ENCODE data around the gene NOX4.
"Not testable (repeated sequence)": the region's sequence is repeated elsewhere in the genome, so short reads cannot be mapped to it uniquely, and the experiment has no call there.

NOX4 gene

DNA sequence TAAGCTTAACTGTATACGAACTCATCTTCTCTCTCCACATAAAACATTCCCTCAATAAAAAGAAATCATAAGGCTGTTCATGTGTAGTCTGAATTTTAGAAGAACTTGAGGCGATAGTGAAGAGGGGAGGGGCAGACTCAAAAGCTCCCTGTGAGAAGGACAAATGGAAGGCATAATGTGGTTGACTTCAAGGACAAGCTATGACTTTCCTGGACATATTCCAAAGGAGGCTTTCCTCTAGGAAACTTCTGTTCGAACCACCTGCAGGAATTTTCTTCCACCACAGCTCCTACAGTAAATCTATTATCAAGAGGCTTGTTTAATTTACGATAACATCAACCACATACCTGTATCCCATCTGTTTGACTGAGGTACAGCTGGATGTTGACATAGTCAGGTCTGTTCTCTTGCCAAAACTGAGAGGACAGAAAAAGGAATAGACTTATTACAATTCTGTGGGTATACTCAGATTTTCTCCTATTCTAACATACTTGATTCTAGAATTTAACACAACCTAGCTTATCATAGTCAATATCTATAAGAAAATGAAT lies 154.0 kb downstream of the NOX4 start:
- H3K4me3 ChIP-seq (ENCODE audit: low read depth, low read length); H3K36me3 ChIP-seq (replicated peaks); H3K27ac ChIP-seq; in situ Hi-C loops (cut with HindIII; ENCODE audit: low pct_ligation_motif_present, low sequenced_read_pairs); H3K27me3 ChIP-seq (replicated peaks); DNase-seq: not testable (repeated sequence)

GRCh38 chr11:89333704-89334103 lies 157.5 kb downstream of the NOX4 start:
- H3K4me3 ChIP-seq (ENCODE audit: low read depth, low read length); in situ Hi-C loops (cut with HindIII; ENCODE audit: low pct_ligation_motif_present, low sequenced_read_pairs); H3K36me3 ChIP-seq (replicated peaks); H3K27me3 ChIP-seq (replicated peaks); H3K27ac ChIP-seq: not testable (repeated sequence)
- TF ChIP-seq CTCF (IDR thresholded peaks at IDR 0.05; ENCODE audit: low read depth, low read length, missing control alignments): peak; percentile 29
- DNase-seq: peak; percentile 38

DNA sequence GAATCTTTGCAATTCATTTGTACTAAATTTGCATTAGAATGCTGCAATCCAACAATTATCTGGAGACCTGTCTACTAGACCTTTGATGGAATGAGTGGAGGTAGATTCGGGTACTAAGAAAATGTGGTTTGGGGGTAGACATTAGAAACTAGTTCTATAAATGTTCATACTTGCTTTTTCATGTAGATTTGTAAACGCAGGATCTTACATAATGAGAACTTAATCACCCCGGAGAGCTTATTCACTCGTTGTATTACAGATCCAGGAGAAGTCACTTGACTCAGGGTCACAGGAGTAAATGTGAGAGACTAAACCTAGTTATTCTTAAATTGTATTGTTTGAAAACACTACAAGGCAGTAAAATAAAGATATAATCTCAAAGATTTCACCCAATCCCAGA lies 159.2 kb downstream of the NOX4 start:
- H3K27ac ChIP-seq; H3K36me3 ChIP-seq (replicated peaks); in situ Hi-C loops (cut with HindIII; ENCODE audit: low pct_ligation_motif_present, low sequenced_read_pairs); DNase-seq; H3K27me3 ChIP-seq (replicated peaks); H3K4me3 ChIP-seq (ENCODE audit: low read depth, low read length): not testable (repeated sequence)

DNA sequence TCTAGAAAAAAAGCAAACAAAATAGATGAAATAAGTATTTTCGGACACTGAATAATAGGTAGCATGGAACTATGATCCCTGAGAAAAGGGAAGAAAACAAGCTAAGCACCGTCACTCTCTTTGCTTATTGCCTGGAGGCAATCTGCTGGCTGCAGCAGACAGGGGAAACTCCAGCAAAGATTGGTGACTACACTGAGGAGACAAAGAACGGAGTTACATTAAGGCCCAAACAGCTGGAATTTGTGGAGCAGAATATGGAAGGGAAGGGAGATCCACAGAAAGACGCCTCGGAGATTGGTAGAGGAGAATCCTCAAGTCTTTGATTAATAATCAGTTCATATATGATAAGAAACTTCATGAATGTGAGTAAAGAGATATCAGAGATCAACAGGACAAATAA lies 163.3 kb downstream of the NOX4 start:
- Histone ChIP-seq H3K36me3 (replicated peaks) (no peaks in the 10 kb centered on the region), H3K27ac (no peak overlapping the region), H3K4me3 (ENCODE audit: low read depth, low read length) (no peak overlapping the region), H3K27me3 (replicated peaks) (no peaks in the 10 kb centered on the region)
- in situ Hi-C loops (cut with HindIII; ENCODE audit: low pct_ligation_motif_present, low sequenced_read_pairs): no loop called here
- DNase-seq: no peak
- no peak for TF ChIP-seq CTCF (IDR thresholded peaks at IDR 0.05; ENCODE audit: low read depth, low read length, missing control alignments)

GRCh38 chr11:89321401-89321800 lies 169.8 kb downstream of the NOX4 start:
- in situ Hi-C loops (cut with HindIII; ENCODE audit: low pct_ligation_motif_present, low sequenced_read_pairs): no loop called here
- Histone ChIP-seq H3K36me3 (replicated peaks) (no peaks in the 10 kb centered on the region), H3K27me3 (replicated peaks) (no peaks in the 10 kb centered on the region), H3K27ac (no peak overlapping the region), H3K4me3 (ENCODE audit: low read depth, low read length) (no peak overlapping the region)
- no peak for DNase-seq
- TF ChIP-seq CTCF (IDR thresholded peaks at IDR 0.05; ENCODE audit: low read depth, low read length, missing control alignments): no peak

- H3K27me3 ChIP-seq (replicated peaks); H3K27ac ChIP-seq; DNase-seq; H3K36me3 ChIP-seq (replicated peaks); H3K4me3 ChIP-seq (ENCODE audit: low read depth, low read length); in situ Hi-C loops (cut with HindIII; ENCODE audit: low pct_ligation_motif_present, low sequenced_read_pairs): not testable (repeated sequence)
Observed at GRCh38 chr11:89310607-89311006, 180.6 kb downstream of the NOX4 start.

GRCh38 chr11:89309321-89309985 lies 181.7 kb downstream of the NOX4 start:
- not testable (repeated sequence) for H3K36me3 ChIP-seq (replicated peaks); H3K27me3 ChIP-seq (replicated peaks)

GRCh38 chr11:89308272-89308671 lies 182.9 kb downstream of the NOX4 start:
- H3K27me3 ChIP-seq (replicated peaks); H3K4me3 ChIP-seq (ENCODE audit: low read depth, low read length); H3K36me3 ChIP-seq (replicated peaks); DNase-seq; in situ Hi-C loops (cut with HindIII; ENCODE audit: low pct_ligation_motif_present, low sequenced_read_pairs); H3K27ac ChIP-seq: not testable (repeated sequence)

More at GRCh38 chr11:89309321-89309985, 181.7 kb downstream of the NOX4 start:
- H3K4me3 ChIP-seq (ENCODE audit: low read depth, low read length); H3K27ac ChIP-seq; in situ Hi-C loops (cut with HindIII; ENCODE audit: low pct_ligation_motif_present, low sequenced_read_pairs); DNase-seq: not testable (repeated sequence)

- in situ Hi-C loops (cut with HindIII; ENCODE audit: low pct_ligation_motif_present, low sequenced_read_pairs); H3K27me3 ChIP-seq (replicated peaks); H3K27ac ChIP-seq; H3K36me3 ChIP-seq (replicated peaks); DNase-seq; H3K4me3 ChIP-seq (ENCODE audit: low read depth, low read length): not testable (repeated sequence)
Observed at GRCh38 chr11:89303029-89303428, 188.1 kb downstream of the NOX4 start.

DNA sequence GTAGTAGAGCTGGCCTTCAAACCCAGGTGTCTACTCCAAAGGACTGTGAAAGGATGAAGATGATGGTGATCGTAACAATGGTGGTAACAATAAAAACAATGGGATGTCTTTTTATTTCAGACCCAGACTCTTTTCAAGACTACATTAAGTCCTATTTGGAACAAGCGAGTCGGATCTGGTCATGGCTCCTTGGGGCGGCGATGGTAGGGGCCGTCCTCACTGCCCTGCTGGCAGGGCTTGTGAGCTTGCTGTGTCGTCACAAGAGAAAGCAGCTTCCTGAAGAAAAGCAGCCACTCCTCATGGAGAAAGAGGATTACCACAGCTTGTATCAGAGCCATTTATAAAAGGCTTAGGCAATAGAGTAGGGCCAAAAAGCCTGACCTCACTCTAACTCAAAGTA lies 196.2 kb downstream of the NOX4 start:
- H3K27ac ChIP-seq; DNase-seq; H3K36me3 ChIP-seq (replicated peaks); H3K27me3 ChIP-seq (replicated peaks); H3K4me3 ChIP-seq (ENCODE audit: low read depth, low read length); in situ Hi-C loops (cut with HindIII; ENCODE audit: low pct_ligation_motif_present, low sequenced_read_pairs): not testable (repeated sequence)

Data from brain microvascular endothelial cell (primary cell).